DOHH2 (cell line): ENCODE results near the gene SMU1.

Experiments
- H3F3A ChIP-seq: fragments of 200-600 bp; sonication (generic), shearing (Covaris generic); 2 replicates; pipeline ENCODE4 v1.6.0; 2016; ENCODE audit warnings: antibody characterized with exemption, mild to moderate bottlenecking; ENCODE audit not compliant: control insufficient read depth, insufficient read depth
- H3K27ac ChIP-seq: fragments of 200-600 bp; sonication (generic); 2 replicates; pipeline ENCODE4 v1.5.1; 2014; ENCODE audit warnings: low read depth, mild to moderate bottlenecking, low read length, moderate library complexity
- H3K27me3 ChIP-seq: fragments of 200-600 bp; sonication (generic); 2 replicates; pipeline ENCODE4 v1.6.1; 2014; ENCODE audit warnings: mild to moderate bottlenecking, low read length, mixed read lengths; ENCODE audit not compliant: control insufficient read depth
- H3K36me3 ChIP-seq: fragments of 200-600 bp; sonication (generic); 2 replicates; pipeline ENCODE4 v1.6.1; 2014; ENCODE audit warnings: mild to moderate bottlenecking, low read length, moderate library complexity, mixed read lengths; ENCODE audit not compliant: control insufficient read depth
- H3K4me1 ChIP-seq: fragments of 200-600 bp; sonication (generic); 2 replicates; pipeline ENCODE4 v1.6.1; 2014; ENCODE audit warnings: mild to moderate bottlenecking, low read length, mixed read lengths; ENCODE audit not compliant: control insufficient read depth
- H3K4me2 ChIP-seq: fragments of 200-600 bp; sonication (generic); 2 replicates; pipeline ENCODE4 v1.6.0; 2014; ENCODE audit warnings: mild to moderate bottlenecking, low read length, moderate library complexity
- H3K4me3 ChIP-seq: fragments of 200-600 bp; sonication (generic); 2 replicates; pipeline ENCODE4 v1.5.1; 2014; ENCODE audit warnings: mild to moderate bottlenecking, low read length, mixed read lengths
- H3K79me2 ChIP-seq: fragments of 200-600 bp; sonication (generic); 2 replicates; pipeline ENCODE4 v1.6.1; 2014; ENCODE audit warnings: mild to moderate bottlenecking, low read length, mixed read lengths; ENCODE audit not compliant: control insufficient read depth
- H3K9me2 ChIP-seq: fragments of 200-600 bp; sonication (generic); replicated peaks from 2 replicates; pipeline ENCODE4 v1.6.1; 2014; ENCODE audit warnings: mild to moderate bottlenecking, low read length, mixed read lengths; ENCODE audit not compliant: control insufficient read depth
- H3K9me3 ChIP-seq: fragments of 200-600 bp; sonication (generic); 2 replicates; pipeline ENCODE4 v1.6.1; 2014; ENCODE audit warnings: antibody characterized with exemption, low read length, mixed read lengths; ENCODE audit not compliant: control insufficient read depth, insufficient read depth
- H4K20me1 ChIP-seq: fragments of 200-600 bp; sonication (generic); 2 replicates; pipeline ENCODE4 v1.6.0; 2014; ENCODE audit warnings: low read depth, mild to moderate bottlenecking, antibody characterized with exemption, low read length, moderate library complexity; ENCODE audit not compliant: control insufficient read depth, insufficient read depth
- CTCF ChIP-seq: fragments of 200-600 bp; sonication (generic); IDR thresholded peaks from one replicate; pipeline ENCODE4 v1.5.1; 2014; ENCODE audit warnings: antibody characterized with exemption, mild to moderate bottlenecking, low read depth, low read length; ENCODE audit not compliant: poor library complexity, severe bottlenecking
- EZH2phosphoT487 ChIP-seq: fragments of 200-600 bp; sonication (generic); IDR thresholded peaks from 2 replicates; pipeline ENCODE4 v1.6.1; 2017; ENCODE audit warnings: borderline replicate concordance, mild to moderate bottlenecking, antibody characterized with exemption, low read length, moderate library complexity, mixed read lengths

The SMU1 gene

GRCh38 chr9:33082538-33083326 is 6.3 kb upstream of the SMU1 start:
- H3K27ac ChIP-seq: no peak overlapping the region
- no peaks in the 10 kb centered on the region for H3K27me3 ChIP-seq
- no peaks in the 10 kb centered on the region for H3K9me3 ChIP-seq
- H3K4me3 ChIP-seq: no peak overlapping the region
- H3F3A ChIP-seq: peaks cover 8% of the 10 kb centered on the region; the same call in 1 of the 2 replicates
- H3K4me1 ChIP-seq: peaks cover 7% of the 10 kb centered on the region
- H3K4me2 ChIP-seq: no peak overlapping the region
- TF ChIP-seq CTCF: no peak
- no peak for TF ChIP-seq EZH2phosphoT487
- H3K9me2 ChIP-seq: no peaks in the 10 kb centered on the region
- no peaks in the 10 kb centered on the region for H3K79me2 ChIP-seq
- H3K36me3 ChIP-seq: no peaks in the 10 kb centered on the region
- no peaks in the 10 kb centered on the region for H4K20me1 ChIP-seq

- Histone ChIP-seq H3K4me3 (no peak overlapping the region), H3K36me3 (no peaks in the 10 kb centered on the region), H3K27ac (no peak overlapping the region), H3F3A (peaks cover 8% of the 10 kb centered on the region; the same call in 1 of the 2 replicates), H3K9me3 (no peaks in the 10 kb centered on the region), H4K20me1 (no peaks in the 10 kb centered on the region), H3K4me1 (peaks cover 9% of the 10 kb centered on the region), H3K9me2 (no peaks in the 10 kb centered on the region), H3K79me2 (peaks cover 1% of the 10 kb centered on the region; the same call in 1 of the 2 replicates), H3K4me2 (no peak overlapping the region), H3K27me3 (no peaks in the 10 kb centered on the region)
- no peak for TF ChIP-seq CTCF
- TF ChIP-seq EZH2phosphoT487: no peak
Measured at GRCh38 chr9:33082128-33082527, 5.7 kb upstream of the SMU1 start.

- no peaks in the 10 kb centered on the region for H3K9me2 ChIP-seq
- peak overlapping the region; percentile 55 for H3K4me2 ChIP-seq
- H3F3A ChIP-seq: peaks cover 8% of the 10 kb centered on the region; the same call in 1 of the 2 replicates
- no peaks in the 10 kb centered on the region for H3K27me3 ChIP-seq
- peaks cover 13% of the 10 kb centered on the region for H3K4me1 ChIP-seq
- no peak overlapping the region for H3K27ac ChIP-seq
- peak overlapping the region; percentile 53 for H3K4me3 ChIP-seq
- peaks cover 2% of the 10 kb centered on the region; the same call in 1 of the 2 replicates for H3K36me3 ChIP-seq
- TF ChIP-seq CTCF (peak; percentile 83), EZH2phosphoT487 (no peak)
- H4K20me1 ChIP-seq: no peaks in the 10 kb centered on the region
- peaks cover 9% of the 10 kb centered on the region for H3K79me2 ChIP-seq
- H3K9me3 ChIP-seq: no peaks in the 10 kb centered on the region
Measured at GRCh38 chr9:33081128-33081851, 4.8 kb upstream of the SMU1 start.
